HL-60 (cell line): ENCODE results near the gene HOXB3.

Source experiments
- DNase-seq, 2 experiments: peaks; one replicate each; pipeline ENCODE4 v3.0.0-alpha.2; 2010 to 2020; ENCODE audit warnings: low read depth in 1 of 2, low spot score in 1 of 2
- H3K27ac ChIP-seq: fragments of 250-450 bp; sonication (Bioruptor Pico); replicated peaks from 2 replicates; pipeline ENCODE4 v1.5.1; 2020; ENCODE audit warnings: mild to moderate bottlenecking, moderate library complexity
- H3K27me3 ChIP-seq: fragments of 250-450 bp; sonication (Bioruptor Pico); 2 replicates; pipeline ENCODE4 v1.5.1; 2021; ENCODE audit warnings: mild to moderate bottlenecking, moderate library complexity; ENCODE audit not compliant: insufficient read depth, poor library complexity, severe bottlenecking
- H3K4me3 ChIP-seq: replicated peaks from 2 replicates; pipeline ENCODE4 v1.5.1; 2011; ENCODE audit warnings: mild to moderate bottlenecking, control low read depth, low read length; ENCODE audit not compliant: insufficient read depth
- CTCF ChIP-seq: IDR thresholded peaks from one replicate; pipeline ENCODE4 v1.5.1; 2011; ENCODE audit warnings: low read length, control low read depth, inconsistent platforms; ENCODE audit not compliant: insufficient read depth
- GABPA ChIP-seq: IDR thresholded peaks from 2 replicates; pipeline ENCODE4 v1.6.1; 2012; ENCODE audit warnings: low read depth
- POLR2AphosphoS5 ChIP-seq: IDR thresholded peaks from 2 replicates; pipeline ENCODE4 v1.6.1; 2012; ENCODE audit warnings: low read depth
- REST ChIP-seq: IDR thresholded peaks from 2 replicates; pipeline ENCODE4 v1.6.1; 2012; ENCODE audit warnings: low read depth; ENCODE audit not compliant: insufficient replicate concordance
- SPI1 ChIP-seq: IDR thresholded peaks from 2 replicates; pipeline ENCODE4 v1.6.1; 2012; ENCODE audit warnings: low read depth, mild to moderate bottlenecking, borderline replicate concordance

The HOXB3 gene

GRCh38 chr17:48636177-48637018 is 46.4 kb upstream of the HOXB3 start:
- TF ChIP-seq SPI1, result no peak
- TF ChIP-seq REST, result no peak
- TF ChIP-seq CTCF, result peak; percentile 9
- no peak for TF ChIP-seq GABPA
- no peak for TF ChIP-seq POLR2AphosphoS5
- peak; percentile 37 to 70 for DNase-seq
- Histone ChIP-seq H3K27me3 (peaks cover 77% of the 10 kb centered on the region), H3K4me3 (no peak overlapping the region), H3K27ac (no peak overlapping the region)

GRCh38 chr17:48634493-48635208 is 44.6 kb upstream of the HOXB3 start:
- Histone ChIP-seq H3K27ac (no peak overlapping the region), H3K27me3 (peaks cover 76% of the 10 kb centered on the region), H3K4me3 (no peak overlapping the region)
- no peak for TF ChIP-seq GABPA
- TF ChIP-seq CTCF, result no peak
- TF ChIP-seq REST, result no peak
- no peak for TF ChIP-seq SPI1
- TF ChIP-seq POLR2AphosphoS5, result no peak
- DNase-seq, result no peak

GRCh38 chr17:48633266-48633677 is 43.2 kb upstream of the HOXB3 start:
- H3K27me3 ChIP-seq, result peaks cover 85% of the 10 kb centered on the region
- H3K27ac ChIP-seq, result no peak overlapping the region

More at GRCh38 chr17:48633266-48633677, 43.2 kb upstream of the HOXB3 start:
- no peak for TF ChIP-seq REST
- no peak for TF ChIP-seq CTCF
- no peak for TF ChIP-seq SPI1
- no peak for TF ChIP-seq GABPA
- no peak for TF ChIP-seq POLR2AphosphoS5
- H3K4me3 ChIP-seq, result no peak overlapping the region
- no peak for DNase-seq
